ENCODE results near the gene PCAT6. TPM values are rescaled to one million over a fixed set of nuclear protein-coding genes. Genes with fewer than 3 reads are reported as not detected.
"Not testable (repeated sequence)": the region's sequence is repeated elsewhere in the genome, so short reads cannot be mapped to it uniquely, and the experiment has no call there.

The PCAT6 gene
- polyA plus RNA-seq, 3 donors = 2.3 to 3.5 (median 2.8) TPM

GRCh38 chr1:202806845-202807450 is 3.8 kb upstream of the PCAT6 start:
- DNase-seq (ENCODE audit: low read depth in 3 of 3, low spot score in 2 of 3) = no peak

GRCh38 chr1:202807451-202807925 is 3.3 kb upstream of the PCAT6 start:
- no peak for DNase-seq (ENCODE audit: low read depth in 3 of 3, low spot score in 2 of 3)

- no peak for DNase-seq (ENCODE audit: low read depth in 3 of 3, low spot score in 2 of 3)
Measured at GRCh38 chr1:202807926-202808757, 2.6 kb upstream of the PCAT6 start, which contains the start of gene KDM5B. Gene KDM5B, minus strand, starts transcription at chr1:202808421. Its CDS starts 116 bp downstream, at chr1:202808305.

GRCh38 chr1:202809597-202810159 is 1.1 kb upstream of the PCAT6 start:
- DNase-seq (ENCODE audit: low read depth in 3 of 3, low spot score in 2 of 3) = no peak

GRCh38 chr1:202810193-202810614 is 550 bp upstream of the PCAT6 start:
- no peak for DNase-seq (ENCODE audit: low read depth in 3 of 3, low spot score in 2 of 3)

GRCh38 chr1:202811296-202812175 is 782 bp downstream of the PCAT6 start:
- no peak for DNase-seq (ENCODE audit: low read depth in 3 of 3, low spot score in 2 of 3)

GRCh38 chr1:202812176-202813026 is 1.6 kb downstream of the PCAT6 start:
- DNase-seq (ENCODE audit: low read depth in 3 of 3, low spot score in 2 of 3) = no peak

- DNase-seq (ENCODE audit: low read depth in 3 of 3, low spot score in 2 of 3) = no peak
Measured at GRCh38 chr1:202815120-202815519, 4.4 kb downstream of the PCAT6 start.

GRCh38 chr1:202818819-202819218 is 8.1 kb downstream of the PCAT6 start:
- DNase-seq (ENCODE audit: low read depth in 3 of 3, low spot score in 2 of 3) = no peak

- DNase-seq (ENCODE audit: low read depth in 3 of 3, low spot score in 2 of 3) = no peak
Measured at GRCh38 chr1:202821467-202821866, 10.7 kb downstream of the PCAT6 start.

GRCh38 chr1:202825748-202826147 is 15.0 kb downstream of the PCAT6 start:
- DNase-seq (ENCODE audit: low read depth in 3 of 3, low spot score in 2 of 3) = no peak

GRCh38 chr1:202829223-202829622 is 18.5 kb downstream of the PCAT6 start:
- not testable (repeated sequence) for DNase-seq (ENCODE audit: low read depth in 3 of 3, low spot score in 2 of 3)

GRCh38 chr1:202831906-202832305 is 21.2 kb downstream of the PCAT6 start:
- DNase-seq (ENCODE audit: low read depth in 3 of 3, low spot score in 2 of 3) = no peak

- no peak for DNase-seq (ENCODE audit: low read depth in 3 of 3, low spot score in 2 of 3)
Measured at GRCh38 chr1:202834771-202835547, 24.2 kb downstream of the PCAT6 start.

GRCh38 chr1:202835548-202836072 is 24.9 kb downstream of the PCAT6 start:
- DNase-seq (ENCODE audit: low read depth in 3 of 3, low spot score in 2 of 3) = no peak

GRCh38 chr1:202836623-202837403 is 26.1 kb downstream of the PCAT6 start:
- DNase-seq (ENCODE audit: low read depth in 3 of 3, low spot score in 2 of 3) = no peak

GRCh38 chr1:202837746-202838262 is 27.1 kb downstream of the PCAT6 start:
- DNase-seq (ENCODE audit: low read depth in 3 of 3, low spot score in 2 of 3) = no peak

GRCh38 chr1:202843081-202843480 is 32.3 kb downstream of the PCAT6 start:
- DNase-seq (ENCODE audit: low read depth in 3 of 3, low spot score in 2 of 3) = no peak
